ENCODE measurements around the gene ZNG1B.
"Not testable (repeated sequence)": the region's sequence is repeated elsewhere in the genome, so short reads cannot be mapped to it uniquely, and the experiment has no call there.

Gene ZNG1B

DNA sequence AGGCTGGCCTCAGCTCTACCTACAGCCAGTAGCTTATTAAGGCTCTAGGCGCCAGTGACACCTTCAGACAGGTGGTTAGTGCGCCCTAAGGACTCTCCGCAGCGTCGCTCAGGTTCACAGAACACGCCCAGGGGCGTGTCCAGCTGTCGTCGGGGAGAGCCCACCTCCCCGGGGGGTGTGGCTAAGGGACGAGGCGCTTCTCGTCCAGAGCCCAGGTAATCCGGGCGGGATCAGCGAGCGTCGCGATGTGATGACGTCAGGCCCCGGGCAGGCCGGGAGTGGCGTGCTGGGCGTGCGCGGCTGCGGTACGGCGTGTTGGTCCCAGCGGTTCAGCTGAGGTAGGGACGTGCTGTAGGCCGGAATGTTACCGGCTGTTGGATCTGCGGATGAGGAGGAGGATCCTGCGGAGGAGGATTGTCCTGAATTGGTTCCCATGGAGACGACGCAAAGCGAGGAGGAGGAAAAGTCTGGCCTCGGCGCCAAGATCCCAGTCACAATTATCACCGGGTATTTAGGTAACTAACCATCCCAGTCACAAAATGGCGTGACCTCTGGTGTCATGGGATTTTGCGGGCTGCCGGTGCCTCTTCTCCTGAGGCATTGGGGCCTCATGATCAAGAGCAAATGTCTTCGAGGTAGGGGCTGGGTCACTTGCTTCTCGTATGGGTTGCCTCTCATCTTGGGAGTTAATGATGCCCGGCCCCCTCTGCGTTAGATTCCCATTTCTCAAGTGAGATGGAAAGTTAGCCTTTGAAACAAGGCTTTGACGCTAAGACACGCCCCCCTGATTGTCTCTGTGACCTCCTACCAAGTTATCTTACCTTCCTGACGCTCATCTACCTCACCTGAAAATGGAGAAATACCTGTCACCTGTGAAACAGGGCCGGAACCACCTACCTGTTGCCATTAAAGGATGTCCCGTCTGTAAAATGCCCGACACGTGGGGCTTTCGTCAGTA lies at the start of gene ZNG1B:
Gene ZNG1B, plus strand, starts transcription at position 184 of the 958 bp plus-strand sequence. Its CDS starts 178 bp downstream, at position 362.
- H3K27ac Mint-ChIP-seq = peak within 1 kb of the TSS; percentile 92
- not testable (repeated sequence) for H3K9me3 Mint-ChIP-seq (ENCODE audit: low read depth); H3K36me3 Mint-ChIP-seq; H3K4me1 Mint-ChIP-seq (ENCODE audit: low read depth); H3K27me3 Mint-ChIP-seq
- peak within 1 kb of the TSS; percentile 95 for H3K4me3 Mint-ChIP-seq

- no peaks in the 10 kb centered on the region for H3K9me3 Mint-ChIP-seq (ENCODE audit: low read depth)
- H3K4me1 Mint-ChIP-seq (ENCODE audit: low read depth) = peaks cover 15% of the 10 kb centered on the region
- peak overlapping the region; percentile 79 for H3K4me3 Mint-ChIP-seq
- peak overlapping the region; percentile 83 for H3K27ac Mint-ChIP-seq
- no peaks in the 10 kb centered on the region for H3K36me3 Mint-ChIP-seq
- no peaks in the 10 kb centered on the region for H3K27me3 Mint-ChIP-seq
Measured at GRCh38 chr2:113390124-113390849, 47.2 kb upstream of the ZNG1B start.

DNA sequence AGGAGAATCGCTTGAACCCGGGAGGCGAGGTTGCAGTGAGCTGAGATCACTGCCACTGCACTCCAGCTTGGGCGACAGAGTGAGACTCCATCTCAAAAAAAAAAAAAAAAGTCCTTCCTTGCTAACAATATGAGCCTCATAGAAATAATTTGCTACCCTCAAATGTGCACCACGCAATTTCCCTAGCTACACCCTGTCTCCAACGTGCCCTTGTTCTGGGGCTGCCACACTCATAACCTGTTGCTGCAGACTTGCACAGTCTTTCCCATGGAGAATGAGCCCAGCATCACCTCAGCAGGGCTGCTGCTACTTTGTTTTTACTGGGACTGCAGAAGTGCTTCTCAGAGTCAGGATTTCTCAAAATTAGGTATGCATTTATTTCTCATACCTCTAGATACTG lies 46.4 kb upstream of the ZNG1B start:
- H3K4me3 Mint-ChIP-seq = no peak overlapping the region
- no peaks in the 10 kb centered on the region for H3K27me3 Mint-ChIP-seq
- H3K36me3 Mint-ChIP-seq = no peaks in the 10 kb centered on the region
- no peaks in the 10 kb centered on the region for H3K9me3 Mint-ChIP-seq (ENCODE audit: low read depth)
- no peak overlapping the region for H3K27ac Mint-ChIP-seq
- H3K4me1 Mint-ChIP-seq (ENCODE audit: low read depth) = peaks cover 15% of the 10 kb centered on the region

- no peaks in the 10 kb centered on the region for H3K9me3 Mint-ChIP-seq (ENCODE audit: low read depth)
- no peak overlapping the region for H3K4me3 Mint-ChIP-seq
- H3K27me3 Mint-ChIP-seq = peaks cover 7% of the 10 kb centered on the region
- no peaks in the 10 kb centered on the region for H3K4me1 Mint-ChIP-seq (ENCODE audit: low read depth)
- H3K27ac Mint-ChIP-seq = no peak overlapping the region
- no peaks in the 10 kb centered on the region for H3K36me3 Mint-ChIP-seq
Measured at GRCh38 chr2:113406114-113406513, 31.4 kb upstream of the ZNG1B start.

DNA sequence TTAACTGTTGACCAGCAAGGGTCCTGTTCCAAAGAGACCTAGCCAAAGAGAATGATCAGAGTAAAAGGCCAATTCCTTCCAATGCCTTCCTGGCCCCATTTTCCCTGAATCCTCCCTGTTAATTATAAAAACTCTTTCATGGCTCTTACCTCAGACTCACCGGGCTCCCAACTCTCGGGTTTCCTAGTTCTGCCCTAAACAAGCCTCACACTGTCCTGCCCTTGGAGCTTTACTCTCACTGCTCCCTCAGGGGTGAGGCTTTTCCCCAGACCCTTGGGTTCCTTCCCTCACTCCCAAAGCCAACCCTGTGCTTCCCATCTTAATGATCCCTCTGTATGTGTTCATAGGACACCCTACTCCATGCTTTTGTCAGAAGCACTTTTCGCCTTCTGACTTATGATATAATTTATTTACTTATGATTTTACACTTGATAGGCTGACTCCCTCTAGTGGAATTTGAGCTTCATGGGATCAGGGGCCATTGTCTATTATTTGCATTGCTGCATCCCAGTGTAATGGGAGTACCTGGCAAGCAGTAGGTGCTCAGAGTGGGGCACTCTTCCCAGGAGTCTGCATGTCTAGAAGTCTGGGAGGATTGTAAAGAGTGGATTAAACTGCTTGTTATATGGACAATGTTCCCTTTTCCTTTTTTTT lies 29.9 kb upstream of the ZNG1B start:
- H3K27ac Mint-ChIP-seq = no peak overlapping the region
- no peaks in the 10 kb centered on the region for H3K36me3 Mint-ChIP-seq
- H3K4me3 Mint-ChIP-seq = no peak overlapping the region
- no peaks in the 10 kb centered on the region for H3K4me1 Mint-ChIP-seq (ENCODE audit: low read depth)
- H3K27me3 Mint-ChIP-seq = peaks cover 5% of the 10 kb centered on the region
- H3K9me3 Mint-ChIP-seq (ENCODE audit: low read depth) = no peaks in the 10 kb centered on the region

DNA sequence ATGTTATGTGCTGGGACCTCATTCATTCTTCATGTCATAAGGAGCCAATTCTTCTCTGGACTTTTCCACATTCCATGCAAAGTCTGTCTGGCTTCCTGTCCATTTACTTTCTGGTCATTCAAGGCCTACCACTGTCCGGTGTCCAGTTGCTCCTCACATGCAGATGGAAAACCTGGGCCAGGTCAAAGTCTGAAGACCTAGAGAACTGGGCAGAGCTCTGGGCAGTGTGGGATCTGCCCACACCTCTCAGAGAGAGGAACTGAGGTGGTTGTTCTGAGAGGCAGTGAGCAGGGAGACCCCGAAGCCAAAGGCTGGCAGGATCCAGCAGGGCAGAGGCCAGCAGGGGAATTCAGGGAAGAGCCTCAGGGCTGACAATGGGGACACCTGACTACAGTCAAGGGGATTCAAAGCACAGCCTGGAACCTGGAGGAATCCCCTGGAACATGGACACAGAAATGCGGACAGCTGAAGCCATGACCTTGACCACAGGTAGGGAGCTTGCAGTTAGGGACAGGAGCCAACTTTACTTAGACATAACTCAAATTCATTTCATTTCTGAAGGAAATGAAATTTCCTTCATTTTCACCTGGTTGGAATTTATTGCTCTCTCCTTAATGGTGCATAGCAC lies 25.7 kb upstream of the ZNG1B start:
- H3K9me3 Mint-ChIP-seq (ENCODE audit: low read depth); H3K4me1 Mint-ChIP-seq (ENCODE audit: low read depth); H3K4me3 Mint-ChIP-seq; H3K27ac Mint-ChIP-seq; H3K27me3 Mint-ChIP-seq; H3K36me3 Mint-ChIP-seq: not testable (repeated sequence)

GRCh38 chr2:113412774-113413173 lies 24.7 kb upstream of the ZNG1B start:
- not testable (repeated sequence) for H3K4me1 Mint-ChIP-seq (ENCODE audit: low read depth); H3K36me3 Mint-ChIP-seq; H3K27ac Mint-ChIP-seq; H3K9me3 Mint-ChIP-seq (ENCODE audit: low read depth); H3K27me3 Mint-ChIP-seq; H3K4me3 Mint-ChIP-seq

DNA sequence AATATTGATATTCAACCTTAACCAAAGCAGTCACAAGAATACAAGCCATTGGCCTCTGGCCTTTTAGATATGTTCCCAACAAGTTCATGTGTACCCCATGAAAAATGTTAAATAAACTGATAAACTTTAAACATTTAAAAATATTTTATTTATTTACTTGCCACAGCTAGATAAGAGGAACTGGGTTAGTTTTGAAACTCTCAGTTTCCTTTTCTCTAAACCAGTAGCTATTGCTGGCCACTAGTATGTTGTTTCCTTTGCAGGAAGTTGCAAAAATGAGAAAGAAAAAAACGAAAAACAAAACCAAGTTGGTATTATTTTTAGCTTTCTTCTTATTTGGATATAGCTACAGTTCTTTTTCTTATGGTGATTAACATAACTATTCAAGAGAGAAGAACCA lies 5.7 kb upstream of the ZNG1B start:
- H3K4me3 Mint-ChIP-seq; H3K4me1 Mint-ChIP-seq (ENCODE audit: low read depth); H3K36me3 Mint-ChIP-seq; H3K27ac Mint-ChIP-seq; H3K27me3 Mint-ChIP-seq; H3K9me3 Mint-ChIP-seq (ENCODE audit: low read depth): not testable (repeated sequence)

GRCh38 chr2:113433468-113433867 lies 4.0 kb upstream of the ZNG1B start:
- not testable (repeated sequence) for H3K9me3 Mint-ChIP-seq (ENCODE audit: low read depth); H3K36me3 Mint-ChIP-seq; H3K4me1 Mint-ChIP-seq (ENCODE audit: low read depth); H3K4me3 Mint-ChIP-seq; H3K27ac Mint-ChIP-seq; H3K27me3 Mint-ChIP-seq

- not testable (repeated sequence) for H3K4me3 Mint-ChIP-seq, H3K27ac Mint-ChIP-seq
Measured at GRCh38 chr2:113465770-113466169, 28.3 kb downstream of the ZNG1B start.

DNA sequence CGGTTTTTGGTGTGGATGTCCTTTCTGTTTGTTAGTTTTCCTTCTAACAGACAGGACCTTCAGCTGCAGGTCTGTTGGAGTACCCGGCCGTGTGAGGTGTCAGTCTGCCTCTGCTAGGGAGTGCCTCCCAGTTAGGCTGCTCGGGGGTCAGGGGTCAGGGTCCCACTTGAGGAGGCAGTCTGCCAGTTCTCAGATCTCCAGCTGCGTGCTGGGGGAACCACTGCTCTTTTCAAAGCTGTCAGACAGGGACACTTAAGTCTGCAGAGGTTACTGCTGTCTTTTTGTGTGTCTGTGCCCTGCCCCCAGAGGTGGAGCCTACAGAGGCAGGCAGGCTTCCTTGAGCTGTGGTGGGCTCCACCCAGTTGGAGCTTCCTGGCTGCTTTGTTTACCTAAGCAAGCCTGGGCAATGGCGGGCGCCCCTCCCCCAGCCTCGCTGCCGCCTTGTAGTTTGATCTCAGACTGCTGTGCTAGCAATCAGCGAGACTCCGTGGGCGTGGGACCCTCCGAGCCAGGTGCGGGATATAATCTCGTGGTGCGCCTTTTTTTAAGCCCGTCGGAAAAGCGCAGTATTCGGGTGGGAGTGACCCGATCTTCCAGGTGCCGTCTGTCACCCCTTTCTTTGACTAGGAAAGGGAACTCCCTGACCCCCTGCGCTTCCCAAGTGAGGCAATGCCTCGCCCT lies 39.3 kb downstream of the ZNG1B start:
- not testable (repeated sequence) for H3K9me3 Mint-ChIP-seq (ENCODE audit: low read depth); H3K36me3 Mint-ChIP-seq; H3K27ac Mint-ChIP-seq; H3K27me3 Mint-ChIP-seq; H3K4me1 Mint-ChIP-seq (ENCODE audit: low read depth); H3K4me3 Mint-ChIP-seq

More at GRCh38 chr2:113465770-113466169, 28.3 kb downstream of the ZNG1B start:
- not testable (repeated sequence) for H3K9me3 Mint-ChIP-seq (ENCODE audit: low read depth); H3K4me1 Mint-ChIP-seq (ENCODE audit: low read depth); H3K27me3 Mint-ChIP-seq; H3K36me3 Mint-ChIP-seq

GRCh38 chr2:113496527-113496926 lies 59.0 kb downstream of the ZNG1B start:
- not testable (repeated sequence) for H3K27me3 Mint-ChIP-seq; H3K4me1 Mint-ChIP-seq (ENCODE audit: low read depth); H3K27ac Mint-ChIP-seq; H3K36me3 Mint-ChIP-seq; H3K9me3 Mint-ChIP-seq (ENCODE audit: low read depth); H3K4me3 Mint-ChIP-seq

- not testable (repeated sequence) for H3K27me3 Mint-ChIP-seq; H3K4me1 Mint-ChIP-seq (ENCODE audit: low read depth); H3K4me3 Mint-ChIP-seq; H3K9me3 Mint-ChIP-seq (ENCODE audit: low read depth); H3K36me3 Mint-ChIP-seq; H3K27ac Mint-ChIP-seq
Measured at GRCh38 chr2:113498365-113498764, 60.9 kb downstream of the ZNG1B start, which contains the start of gene FOXD4L1. FOXD4L1 (plus strand) TSS chr2:113498665; CDS start chr2:113499257, 592 bp downstream.

- not testable (repeated sequence) for H3K27ac Mint-ChIP-seq; H3K4me1 Mint-ChIP-seq (ENCODE audit: low read depth); H3K4me3 Mint-ChIP-seq; H3K9me3 Mint-ChIP-seq (ENCODE audit: low read depth); H3K27me3 Mint-ChIP-seq; H3K36me3 Mint-ChIP-seq
Measured at GRCh38 chr2:113499019-113499885, 61.8 kb downstream of the ZNG1B start.

Measured in activated naive CD8-positive, alpha-beta T cell (primary cell).